Pons (tissue), 1 donor: Measurements from ENCODE around the gene CCDC85C.

Source experiments
- DNase-seq: peaks from one replicate; pipeline ENCODE4 v3.0.0-alpha.2; 2016; ENCODE audit warnings: low spot score

Gene CCDC85C

DNA sequence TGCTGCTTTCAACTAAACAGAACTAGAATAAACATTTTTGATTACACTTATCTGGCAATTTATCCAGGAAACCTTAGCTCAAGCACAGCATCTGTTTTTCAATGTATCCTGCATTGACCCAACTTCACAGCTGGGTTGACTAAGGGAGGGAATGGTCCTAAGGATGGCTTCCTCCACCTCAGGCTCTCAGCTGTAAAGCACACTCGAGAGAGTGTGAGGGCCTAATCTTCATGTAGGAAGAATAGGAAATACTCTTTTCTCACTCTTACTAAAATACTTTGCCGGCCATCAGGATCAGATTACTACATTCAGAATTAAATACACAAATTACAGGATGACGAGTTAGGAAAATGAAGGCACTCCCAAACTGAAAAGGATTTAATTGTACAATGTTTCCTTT lies 130.5 kb downstream of the CCDC85C start:
- no peak for DNase-seq

DNA sequence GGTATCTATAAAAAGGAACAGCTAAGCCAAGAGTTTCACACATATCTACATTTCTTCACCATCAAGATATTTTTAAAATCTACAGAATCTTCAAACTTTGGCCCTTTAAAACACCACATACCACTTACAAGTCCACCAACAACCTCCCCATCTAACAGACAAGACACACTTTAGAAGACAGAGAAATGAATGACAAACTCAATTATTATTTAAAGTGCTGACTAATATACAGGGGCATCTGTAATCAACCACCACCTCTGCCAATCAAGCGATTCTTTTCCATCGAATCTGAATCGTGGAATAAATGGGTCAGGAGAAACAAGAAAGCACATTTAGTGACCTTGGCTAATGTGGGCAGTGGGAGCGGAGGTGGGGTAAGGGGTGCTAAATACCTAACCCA lies 131.1 kb downstream of the CCDC85C start:
- DNase-seq = no peak

DNA sequence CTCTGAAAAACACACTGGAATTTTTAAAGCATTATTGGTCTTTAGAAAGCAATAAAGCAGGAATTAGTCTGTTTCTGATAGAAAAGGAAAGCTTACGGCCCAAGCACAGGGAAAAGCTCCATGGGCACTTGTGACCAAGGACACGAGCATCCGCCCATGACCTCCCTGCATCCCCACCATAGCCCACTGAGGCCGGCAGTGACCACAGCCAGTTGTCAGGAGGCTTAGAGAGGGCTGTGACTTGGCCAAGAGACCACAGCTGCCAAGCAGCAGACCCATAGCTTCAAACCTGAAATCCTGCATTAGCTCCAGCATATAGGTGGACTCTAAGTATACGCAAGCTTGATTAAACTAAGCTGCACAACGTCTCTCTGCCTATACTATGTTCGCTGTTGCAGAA lies 132.3 kb downstream of the CCDC85C start:
- no peak for DNase-seq

DNA sequence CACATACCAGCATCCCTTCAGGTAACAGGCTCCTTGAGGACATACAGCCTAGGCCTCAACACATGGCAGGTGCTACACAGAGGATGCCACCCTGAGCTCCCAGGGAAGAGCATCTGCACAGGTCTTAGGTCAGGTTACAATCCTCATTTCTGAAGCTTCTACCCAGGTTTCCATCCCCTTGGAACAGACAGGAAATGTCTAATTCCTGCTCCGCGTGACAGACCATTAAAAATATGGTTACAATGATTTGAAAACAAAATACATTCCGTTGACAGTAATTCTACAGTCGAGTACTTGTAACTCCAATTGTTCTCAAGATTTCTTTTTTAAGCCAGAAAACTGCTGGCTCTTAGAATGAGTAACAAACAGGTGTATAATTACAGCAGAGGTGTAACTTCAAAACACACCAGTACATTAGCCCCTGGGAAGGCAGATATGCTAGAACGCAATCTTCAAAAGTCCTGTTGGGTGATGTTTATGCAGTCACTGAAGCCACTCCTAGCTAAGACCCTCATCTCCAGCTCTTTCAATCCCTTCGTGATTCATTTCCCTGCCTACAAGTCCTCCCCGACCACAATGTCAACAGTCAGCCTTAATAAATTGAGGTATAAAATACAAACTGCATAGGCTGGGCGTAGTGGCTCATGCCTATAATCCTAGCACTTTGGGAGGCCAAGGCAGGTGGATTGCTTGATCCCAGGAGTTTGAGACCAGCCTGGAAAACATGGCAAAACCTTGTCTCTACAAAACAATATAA lies 135.0 kb downstream of the CCDC85C start:
- no peak for DNase-seq

DNA sequence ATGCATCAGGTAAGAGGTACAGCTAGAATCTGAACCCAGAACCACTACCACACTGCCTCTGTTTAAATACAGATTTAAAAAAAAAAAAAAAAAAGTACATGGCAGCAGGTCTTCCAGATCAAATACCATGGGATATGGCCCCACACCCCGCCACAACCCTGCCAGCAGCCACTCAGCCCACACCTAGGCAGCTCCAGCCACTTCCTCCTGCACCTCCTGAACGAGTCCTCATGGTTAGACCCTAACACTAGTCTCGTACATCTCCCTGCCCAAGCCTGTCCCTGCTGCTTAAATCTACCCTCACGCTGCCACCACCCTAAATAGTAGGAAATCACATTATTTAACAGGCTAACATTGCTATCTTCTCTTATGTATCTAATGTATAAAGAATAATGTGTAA lies 135.9 kb downstream of the CCDC85C start:
- DNase-seq = no peak

DNA sequence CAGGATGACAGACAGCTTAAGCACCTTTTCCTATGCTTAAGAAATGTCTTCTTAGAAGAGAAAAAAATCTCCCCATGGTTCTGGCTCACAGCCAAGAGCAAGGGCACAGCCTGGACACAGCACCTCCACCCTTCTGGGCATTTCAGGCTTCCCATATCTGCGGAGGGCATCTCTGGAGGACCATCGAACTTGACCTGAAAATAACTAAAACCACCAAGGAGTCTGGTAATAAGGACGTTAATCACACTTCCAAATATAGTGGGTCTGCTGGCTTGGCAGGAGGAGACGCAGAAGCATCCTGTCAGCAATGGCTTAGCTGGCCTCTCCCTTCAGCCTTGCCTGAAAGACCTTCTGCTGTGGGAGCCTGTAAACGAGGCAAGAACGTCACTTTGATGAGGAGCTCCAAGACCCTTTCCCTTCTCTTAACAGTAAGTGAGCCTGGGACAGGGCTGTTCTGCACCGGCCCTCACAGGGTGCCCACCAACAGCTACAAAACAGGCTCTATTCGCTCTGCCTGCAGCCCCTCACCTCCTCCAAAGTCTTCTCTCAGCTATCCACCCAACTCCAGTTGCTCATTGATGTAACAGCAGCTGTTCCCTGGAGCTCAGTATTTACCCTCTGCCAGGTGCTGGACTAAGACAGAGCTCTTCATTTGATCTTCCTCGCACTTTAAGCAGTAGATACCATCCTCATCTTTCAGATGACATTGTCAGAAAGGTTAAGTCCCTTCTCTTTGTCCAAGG lies 136.5 kb downstream of the CCDC85C start:
- no peak for DNase-seq

DNA sequence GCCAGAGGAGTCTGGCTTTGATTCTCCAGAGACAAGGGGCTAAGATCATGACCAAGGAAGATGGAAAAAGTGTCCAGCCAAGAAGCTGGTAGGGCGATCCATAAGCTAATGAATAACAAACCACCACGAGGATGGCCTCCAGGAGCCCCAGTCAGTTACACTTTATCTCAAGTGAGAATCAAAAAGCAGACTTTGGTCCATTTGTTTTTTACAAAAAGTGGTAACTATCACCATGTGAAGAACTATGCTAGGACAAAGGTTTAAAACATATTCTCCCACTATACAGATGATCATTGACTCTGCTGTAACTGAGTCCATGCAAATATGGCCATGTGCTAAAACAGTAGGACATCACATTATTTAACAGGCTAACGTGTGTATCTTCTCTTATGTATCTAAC lies 137.2 kb downstream of the CCDC85C start:
- DNase-seq = no peak

DNA sequence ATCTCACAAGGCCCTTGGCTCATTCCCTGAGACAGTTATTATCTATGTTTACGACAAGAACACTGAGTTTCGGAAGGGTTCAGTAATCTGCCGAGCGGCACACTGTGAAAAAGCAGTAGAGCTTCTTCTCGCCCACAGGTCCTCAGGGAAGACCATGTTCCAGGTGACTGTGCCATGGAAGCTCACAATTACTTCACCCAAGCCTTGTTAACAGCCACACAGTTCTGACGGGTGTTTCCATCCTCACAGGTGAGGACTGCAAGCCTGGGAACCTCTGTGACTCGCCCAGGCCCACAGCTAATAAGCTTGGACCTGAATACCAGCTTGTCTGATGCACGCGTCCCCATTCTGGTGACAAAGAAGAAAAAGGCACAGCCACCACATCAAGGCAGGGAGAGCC lies 138.7 kb downstream of the CCDC85C start:
- DNase-seq = no peak

DNA sequence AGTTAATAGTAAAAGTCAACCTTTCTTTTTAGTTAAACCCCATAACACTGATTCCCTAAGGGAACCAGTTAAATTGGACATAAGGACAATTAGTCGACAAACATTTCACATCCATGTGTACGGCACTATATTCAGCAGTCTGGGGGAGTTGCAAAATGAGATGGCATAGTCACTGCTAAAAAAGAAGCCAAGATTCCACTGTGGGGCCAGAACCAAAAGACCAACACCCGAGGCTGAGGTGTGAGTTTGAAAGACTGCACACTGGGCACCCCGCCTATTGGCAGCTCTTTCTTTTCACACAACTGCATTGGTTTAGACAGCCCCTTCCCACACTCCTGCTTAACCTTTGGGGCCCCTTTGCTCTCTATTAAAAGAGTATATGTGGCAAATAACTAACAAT lies 140.0 kb downstream of the CCDC85C start:
- DNase-seq = no peak

DNA sequence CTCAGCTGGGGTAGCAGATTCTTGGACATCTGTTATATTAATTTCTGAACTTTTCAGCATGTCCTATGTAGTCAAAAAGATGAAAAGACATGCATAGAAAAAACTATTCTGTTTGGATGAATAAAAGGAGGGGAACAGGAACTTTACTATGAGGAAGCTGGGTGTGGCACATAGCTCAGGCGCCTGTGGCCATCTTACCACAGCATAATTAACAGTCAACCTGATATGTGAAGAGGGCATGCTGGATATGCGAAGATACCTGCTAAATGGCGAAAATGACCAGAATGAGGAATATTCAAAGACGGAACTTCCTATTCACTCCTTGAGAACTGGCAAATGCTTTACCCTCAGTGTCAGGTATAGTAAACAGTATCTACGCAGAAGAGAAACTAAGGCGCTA lies 141.8 kb downstream of the CCDC85C start:
- DNase-seq = no peak

DNA sequence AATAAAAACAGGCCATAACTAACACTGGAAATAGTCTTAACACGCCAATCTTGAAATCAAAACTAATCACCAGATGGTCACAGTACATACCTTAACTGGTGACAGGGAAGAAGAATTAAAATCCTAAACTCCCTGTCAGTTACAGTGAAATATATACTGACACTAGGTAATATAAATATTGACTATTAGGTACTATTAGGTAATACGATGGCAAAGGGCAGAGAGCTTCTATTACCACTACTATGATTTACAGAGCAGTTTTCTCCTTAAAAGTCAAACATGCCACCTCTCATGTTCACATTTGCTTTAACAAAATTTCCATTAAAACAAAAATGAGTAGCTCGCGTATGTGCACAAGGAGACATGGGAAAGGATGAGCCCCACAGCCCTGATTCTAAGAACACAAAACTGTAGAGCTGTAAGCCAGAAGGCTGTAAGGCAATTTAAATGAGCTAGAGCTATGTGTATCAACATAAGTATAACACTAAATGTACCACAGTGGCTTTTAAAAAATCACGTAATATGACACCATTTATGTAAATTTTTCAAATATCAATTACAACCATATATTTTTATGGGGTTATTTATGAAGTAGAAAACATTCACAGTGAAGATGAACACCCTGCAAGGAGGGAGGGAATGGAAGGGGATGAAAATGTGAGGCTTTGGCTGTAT lies 142.5 kb downstream of the CCDC85C start:
- no peak for DNase-seq

DNA sequence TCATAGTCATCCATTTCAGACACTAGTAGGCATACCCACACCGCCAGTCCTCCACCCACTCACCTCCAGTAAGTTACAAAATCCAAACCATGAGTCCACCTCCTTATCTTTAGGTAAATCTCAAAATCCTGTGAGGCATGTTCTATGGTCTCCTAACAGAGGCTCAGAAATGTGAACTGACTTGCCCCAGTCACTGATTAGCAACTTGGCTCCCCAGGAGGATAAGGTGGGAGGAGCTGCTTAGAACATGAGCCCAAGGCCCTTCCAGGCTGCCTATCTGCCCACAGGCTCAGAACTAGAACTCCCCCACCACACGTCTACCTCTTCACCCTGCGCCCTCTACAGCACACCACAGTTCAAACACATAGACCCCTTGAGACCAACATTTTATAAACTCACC lies 143.2 kb downstream of the CCDC85C start:
- DNase-seq = no peak

DNA sequence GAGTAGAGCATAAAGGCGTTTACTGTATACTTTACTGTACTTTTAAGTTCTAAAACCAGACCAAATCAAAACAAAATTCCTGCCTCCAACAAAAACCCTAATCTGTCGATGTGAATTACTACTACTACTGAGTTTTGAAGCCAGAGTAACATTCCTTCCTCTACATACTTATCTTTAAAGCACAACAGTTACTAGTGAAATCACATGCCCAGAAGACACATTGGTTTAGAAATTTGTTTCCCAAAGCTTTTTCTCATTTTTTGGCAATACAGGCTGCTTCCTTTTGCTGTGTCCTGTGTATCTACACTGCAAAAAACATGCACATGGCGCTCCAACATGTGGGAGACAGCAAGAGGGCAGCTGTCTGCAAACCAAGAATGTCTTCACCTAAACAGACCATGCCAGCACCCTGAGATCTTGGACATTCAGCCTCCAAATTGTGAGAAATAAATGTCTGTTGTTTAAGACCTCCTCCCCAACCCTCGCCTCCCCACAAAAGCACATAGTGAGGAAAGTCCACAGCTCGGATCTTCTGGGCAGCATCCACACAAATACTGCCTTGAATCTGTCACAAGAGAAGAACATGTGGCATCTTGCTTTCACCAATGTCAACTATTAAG lies 144.4 kb downstream of the CCDC85C start:
- no peak for DNase-seq

DNA sequence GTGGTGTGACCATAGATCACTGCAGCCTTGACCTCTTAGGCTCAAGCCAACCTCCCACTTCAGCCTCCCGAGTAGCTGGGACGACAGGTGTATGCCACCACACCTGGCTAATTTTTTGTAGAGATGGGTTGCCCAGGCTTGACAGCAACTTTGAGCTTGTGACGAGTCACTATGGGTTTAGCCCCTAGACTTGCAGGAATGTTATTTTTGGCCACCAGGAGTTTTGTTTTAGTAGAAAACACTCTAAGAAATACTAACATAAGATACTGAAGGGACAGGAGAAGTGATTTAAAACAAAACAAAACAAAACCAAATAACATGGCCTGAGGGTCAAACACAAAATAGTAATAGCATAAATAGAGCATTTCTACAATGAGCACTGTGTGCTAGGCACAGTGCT lies 149.8 kb downstream of the CCDC85C start:
- DNase-seq = no peak

DNA sequence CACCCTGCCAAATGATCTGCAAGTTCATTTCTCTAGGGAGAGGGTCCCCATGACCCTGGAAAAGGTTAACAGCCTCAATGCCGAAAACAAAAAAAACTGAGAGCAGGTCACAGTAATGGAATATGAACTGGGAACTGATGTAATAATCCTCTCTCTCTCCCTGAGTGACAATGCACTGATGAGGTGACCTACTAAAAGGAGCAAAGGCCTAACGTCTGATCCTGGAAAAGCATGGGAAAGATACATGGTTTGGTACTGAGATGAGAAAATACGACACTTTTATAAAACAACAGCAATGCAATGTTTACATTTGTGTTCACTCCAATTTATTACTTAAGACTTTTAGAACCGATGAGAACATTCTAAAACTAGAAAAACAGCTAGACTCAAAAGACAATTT lies 151.0 kb downstream of the CCDC85C start:
- DNase-seq = no peak

DNA sequence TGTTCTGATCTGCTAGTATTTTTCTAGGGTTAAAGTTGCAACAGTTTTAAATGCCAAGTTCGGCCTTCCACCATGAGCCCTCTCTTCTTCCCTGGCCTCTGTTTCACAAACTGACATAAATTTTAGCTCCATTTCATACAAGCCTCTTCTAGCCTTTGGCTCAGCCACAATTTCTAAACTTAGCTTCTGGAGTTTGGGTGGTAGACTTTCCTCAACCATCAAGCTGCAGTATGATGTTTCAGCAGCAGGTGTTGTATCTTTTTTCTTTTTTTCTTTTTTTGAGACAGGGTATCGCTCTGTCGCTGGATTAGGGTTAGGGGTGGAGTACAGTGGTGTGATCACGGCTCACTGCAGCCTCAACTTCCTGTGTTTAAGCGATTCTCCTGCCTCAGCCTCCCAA lies 152.8 kb downstream of the CCDC85C start:
- no peak for DNase-seq

DNA sequence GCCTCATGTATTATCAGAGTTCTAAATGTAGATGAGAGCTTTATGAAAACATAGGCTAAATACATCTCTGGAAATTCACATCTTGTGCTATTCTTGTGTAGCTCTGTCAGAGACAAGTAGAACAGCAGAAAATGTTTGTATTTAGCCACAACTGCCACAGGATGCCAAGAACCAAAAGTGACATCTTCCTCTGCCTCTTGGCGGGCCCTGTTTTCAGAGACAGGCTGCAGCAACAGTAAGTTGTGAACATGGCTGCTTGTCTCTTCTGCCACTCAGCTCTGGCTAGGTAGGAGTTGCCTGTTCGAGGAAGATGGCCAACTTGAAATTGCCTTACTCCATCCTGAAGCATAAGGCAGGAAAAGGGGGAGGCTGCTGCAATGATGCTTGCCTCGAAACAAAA lies 153.7 kb downstream of the CCDC85C start:
- DNase-seq = no peak
